HG03432 (cell line): Measurements from ENCODE around the gene FRMD5.
"Not testable (repeated sequence)": the region's sequence is repeated elsewhere in the genome, so short reads cannot be mapped to it uniquely, and the experiment has no call there.

Experiments
- ATAC-seq: cut with Tn5 transposase; IDR thresholded peaks from one replicate; pipeline ENCODE4 v1.9.1; 2021; ENCODE audit warnings: mild to moderate bottlenecking, moderate library complexity; ENCODE audit not compliant: unreplicated experiment

The FRMD5 gene

DNA sequence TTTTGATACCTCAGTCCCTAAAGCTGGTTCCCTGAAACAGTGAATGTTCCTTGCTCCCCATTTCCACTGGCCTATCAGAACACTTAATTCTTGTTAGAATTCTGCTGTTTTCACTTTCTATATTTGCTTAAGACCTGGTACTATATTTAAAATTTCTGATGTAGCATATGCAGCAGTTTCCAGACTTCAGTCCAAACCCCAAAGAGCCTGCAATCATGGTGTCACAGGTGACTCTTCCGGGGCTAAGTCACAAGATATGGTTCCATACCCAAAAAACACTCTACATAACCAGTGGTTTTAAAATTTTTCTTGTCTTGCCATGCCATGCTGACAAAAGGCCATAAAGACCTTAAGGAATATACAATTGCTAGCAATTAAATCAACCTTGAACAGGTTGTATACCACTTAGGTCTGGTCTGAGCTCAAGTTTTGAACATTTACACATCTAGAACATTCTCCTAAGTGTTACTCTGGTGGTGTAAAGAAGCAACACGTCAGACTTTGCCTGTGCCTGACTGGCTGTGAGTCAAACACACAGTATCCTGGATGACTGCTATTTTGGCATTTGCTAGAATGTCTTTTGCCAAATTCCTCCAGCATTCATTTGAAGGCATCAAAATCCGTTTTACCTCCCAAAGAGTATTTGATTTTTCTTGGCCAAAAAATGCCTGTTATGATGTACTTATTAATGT lies 160.0 kb downstream of the FRMD5 start:
- no peak for ATAC-seq

DNA sequence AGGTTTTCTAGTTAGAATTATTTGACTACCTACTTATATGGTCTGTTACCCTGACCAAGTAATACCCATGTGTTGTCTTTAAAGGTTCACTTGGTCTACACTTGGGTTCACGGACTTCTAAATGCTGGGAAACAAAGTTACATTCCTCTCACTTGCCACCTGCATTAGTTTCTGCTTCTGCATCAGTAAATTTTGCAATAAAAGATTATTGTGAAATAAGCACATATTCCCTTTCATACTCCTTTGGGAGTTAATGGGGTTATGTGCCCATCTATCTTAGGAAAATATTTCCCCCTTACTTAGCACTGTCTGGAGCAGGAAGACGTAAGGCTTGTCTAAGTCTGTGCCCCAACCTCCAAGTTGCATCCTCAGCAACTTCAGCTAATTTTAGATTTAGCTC lies 160.7 kb downstream of the FRMD5 start:
- ATAC-seq = no peak

DNA sequence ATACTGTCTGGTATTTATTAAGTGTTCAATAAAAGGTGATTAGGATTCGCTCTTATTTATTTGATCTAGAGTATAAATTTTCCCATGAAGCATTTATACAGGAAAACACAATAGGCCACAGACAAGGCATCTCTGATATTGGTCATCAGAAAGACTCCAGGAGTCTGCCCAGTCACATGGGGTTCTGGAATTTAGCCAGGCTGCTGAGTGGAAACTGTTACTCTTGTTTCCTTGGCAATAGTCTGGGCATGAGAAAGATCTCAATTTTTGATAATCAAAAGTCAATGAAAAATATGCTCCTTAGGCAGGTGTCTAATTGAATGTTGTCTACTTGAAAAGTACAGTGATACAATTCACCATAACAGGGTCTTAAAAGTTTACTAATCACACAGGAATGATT lies 161.2 kb downstream of the FRMD5 start:
- ATAC-seq = no peak

GRCh38 chr15:44032820-44033219 lies 162.3 kb downstream of the FRMD5 start:
- ATAC-seq = not testable (repeated sequence)

- ATAC-seq = no peak
These were observed 165.0 kb downstream of the FRMD5 start for GRCh38 chr15:44029940-44030568.

GRCh38 chr15:44029003-44029402 lies 166.1 kb downstream of the FRMD5 start:
- no peak for ATAC-seq

GRCh38 chr15:44028349-44028748 lies 166.7 kb downstream of the FRMD5 start:
- ATAC-seq = no peak

DNA sequence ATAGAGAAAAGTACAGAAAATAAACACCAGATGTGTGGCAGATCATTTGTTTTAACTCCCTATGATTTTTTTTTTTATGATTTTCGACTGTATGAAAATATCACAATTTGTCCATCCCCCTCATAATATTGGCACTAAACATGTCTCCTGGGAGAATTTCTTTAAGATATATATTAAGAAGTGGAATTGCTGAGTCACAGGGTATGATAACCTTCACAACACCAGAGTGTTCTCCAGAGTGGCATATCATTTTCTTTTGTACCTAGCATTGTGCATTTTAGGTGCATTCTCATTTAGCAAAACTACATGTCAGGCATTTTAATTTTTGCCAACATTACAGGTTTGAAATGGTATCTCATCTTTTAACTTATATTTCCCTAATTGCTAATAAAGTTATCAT lies 170.9 kb downstream of the FRMD5 start:
- no peak for ATAC-seq

DNA sequence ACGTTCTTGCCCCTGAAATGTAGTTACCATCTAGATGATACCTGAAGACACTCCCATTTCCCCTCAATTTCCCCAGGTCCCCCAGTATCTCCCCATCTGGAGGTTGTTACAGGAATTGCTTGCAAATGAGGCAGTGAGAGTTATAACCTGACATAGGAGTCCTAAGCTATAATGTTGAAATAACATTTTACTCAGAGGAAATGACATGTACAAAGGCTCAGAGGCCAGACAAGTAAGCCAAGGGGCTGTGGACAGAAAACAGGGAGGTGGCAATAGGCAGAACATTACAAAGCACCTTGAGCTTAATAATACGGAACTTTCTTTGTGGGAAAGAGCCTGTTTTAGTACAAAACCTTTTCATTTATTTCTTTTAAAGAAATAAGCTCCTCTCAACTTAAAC lies 171.9 kb downstream of the FRMD5 start:
- no peak for ATAC-seq

DNA sequence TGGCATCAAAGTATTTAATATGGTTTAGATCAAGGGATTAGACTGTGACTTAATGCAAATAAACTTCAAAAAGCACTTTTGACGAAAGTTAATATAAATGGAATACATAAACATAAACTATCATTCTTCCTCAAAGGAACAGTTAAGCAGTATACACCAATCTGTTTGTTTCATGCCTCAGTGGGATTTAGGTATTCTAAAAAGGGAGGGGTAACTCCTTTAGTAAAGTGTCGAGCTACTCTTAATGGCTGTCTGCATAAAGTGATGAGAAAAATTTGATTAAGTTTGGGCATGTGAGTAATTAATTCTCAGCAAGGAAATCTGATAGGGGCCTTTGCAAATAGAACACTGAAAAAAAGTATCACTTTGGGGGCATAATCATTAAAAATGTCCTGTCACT lies 176.9 kb downstream of the FRMD5 start:
- no peak for ATAC-seq

- no peak for ATAC-seq
These were observed 179.3 kb downstream of the FRMD5 start for GRCh38 chr15:44015545-44016305.

DNA sequence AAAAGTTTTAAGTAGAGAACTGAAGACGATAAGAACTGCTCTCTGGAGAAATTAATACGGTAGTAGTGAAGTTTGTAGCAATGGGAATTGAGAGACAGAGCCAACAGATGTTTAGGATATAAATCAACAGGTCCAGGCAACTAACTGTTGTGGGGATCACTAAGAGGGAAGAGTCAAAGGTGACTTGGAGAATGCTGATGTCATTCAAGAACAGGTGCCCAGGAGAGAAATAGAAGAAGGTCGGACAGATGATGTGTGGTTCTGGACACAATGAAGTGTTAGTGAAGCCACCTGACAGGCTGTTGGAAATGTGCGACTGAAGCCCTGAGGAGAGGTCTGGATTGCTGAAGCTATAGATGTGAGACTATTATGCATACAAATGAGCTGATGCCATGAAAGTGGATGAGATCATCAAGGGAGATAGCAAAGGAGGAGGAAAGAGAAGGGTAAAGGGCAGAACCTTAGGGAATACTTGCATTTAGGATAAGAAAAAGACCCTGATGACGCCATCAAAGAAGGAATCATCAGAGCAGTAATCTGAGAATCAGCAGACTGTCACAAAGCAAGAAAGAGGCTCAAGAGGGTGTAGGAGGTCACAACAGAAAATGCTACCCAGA lies 183.7 kb downstream of the FRMD5 start:
- no peak for ATAC-seq

GRCh38 chr15:44010089-44010488 lies 185.0 kb downstream of the FRMD5 start:
- no peak for ATAC-seq

DNA sequence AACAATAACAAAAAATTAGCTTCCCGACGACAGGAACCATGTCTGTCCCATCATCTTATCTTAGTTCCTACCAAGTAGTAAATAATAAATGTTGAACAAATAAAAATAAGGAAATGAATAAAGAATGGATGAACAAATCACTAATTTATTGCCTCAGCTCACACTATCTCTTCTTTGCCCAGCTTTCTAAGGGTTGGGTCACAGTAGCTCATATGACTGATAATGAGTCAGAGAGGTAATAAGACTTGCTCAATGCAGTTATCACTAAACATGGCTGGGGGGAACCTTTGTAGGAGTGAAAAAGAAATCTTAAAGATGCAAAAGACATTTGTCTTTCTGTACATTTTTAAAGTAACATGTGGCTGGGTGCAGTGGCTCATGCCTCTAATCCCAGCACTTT lies 186.0 kb downstream of the FRMD5 start:
- ATAC-seq = no peak

GRCh38 chr15:44000248-44000647 lies 194.8 kb downstream of the FRMD5 start:
- not testable (repeated sequence) for ATAC-seq

GRCh38 chr15:43998607-43999006 lies 196.5 kb downstream of the FRMD5 start:
- no peak for ATAC-seq

GRCh38 chr15:43991206-43991605 lies 203.9 kb downstream of the FRMD5 start:
- ATAC-seq = no peak

DNA sequence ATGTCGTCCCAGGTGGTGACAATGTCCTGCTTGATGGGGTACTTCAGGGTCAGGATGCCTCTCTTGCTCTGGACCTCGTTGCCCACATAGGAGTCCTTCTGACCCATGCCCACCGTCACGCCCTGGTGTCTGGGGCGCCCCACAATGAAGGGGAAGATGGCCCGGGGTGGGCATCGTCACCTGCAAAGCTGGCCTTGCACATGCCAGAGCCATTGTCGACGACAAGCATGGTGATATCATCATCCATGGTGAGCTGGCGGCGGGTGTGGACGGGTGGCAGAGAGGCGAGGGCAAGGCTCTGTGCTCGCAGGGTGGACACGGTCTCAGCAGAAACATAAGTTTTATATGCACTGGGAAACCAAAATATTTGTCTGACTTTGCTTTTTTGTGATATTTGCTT lies 205.1 kb downstream of the FRMD5 start:
- ATAC-seq = no peak

- ATAC-seq = no peak
These were observed 206.2 kb downstream of the FRMD5 start for GRCh38 chr15:43988900-43989299.

GRCh38 chr15:43987924-43988323 lies 207.1 kb downstream of the FRMD5 start:
- ATAC-seq = no peak

GRCh38 chr15:43985976-43986680 lies 208.9 kb downstream of the FRMD5 start:
- ATAC-seq = no peak
